Stimulated activated CD4-positive, alpha-beta T cell treated with anti-CD3 and anti-CD28 coated beads, TNF-alpha, amount 100 ng/mL, for 48 hours (primary cell): Measurements from ENCODE around the gene LPIN1.
A peak's percentile ranks its signal among the peaks of the same experiment; 100 is the strongest.

Experiments
- DNase-seq, 3 donors: peaks; one replicate each; pipeline ENCODE4 v3.0.0-alpha.2; 2020; ENCODE audit warnings: low read depth in 3 of 3

LPIN1 gene

GRCh38 chr2:11762031-11762430 is 15.6 kb downstream of the LPIN1 start:
- DNase-seq = no peak

GRCh38 chr2:11762799-11763461 is 16.5 kb downstream of the LPIN1 start:
- DNase-seq = no peak

- no peak for DNase-seq
Measured at GRCh38 chr2:11764359-11764758, 17.9 kb downstream of the LPIN1 start.

GRCh38 chr2:11764920-11765319 is 18.5 kb downstream of the LPIN1 start:
- DNase-seq = no peak

GRCh38 chr2:11765501-11765900 is 19.1 kb downstream of the LPIN1 start:
- no peak for DNase-seq

- no peak for DNase-seq
Measured at GRCh38 chr2:11766016-11766415, 19.6 kb downstream of the LPIN1 start.

GRCh38 chr2:11767779-11768178 is 21.3 kb downstream of the LPIN1 start:
- DNase-seq = no peak

GRCh38 chr2:11768946-11769345 is 22.5 kb downstream of the LPIN1 start:
- no peak for DNase-seq

- DNase-seq = no peak
Measured at GRCh38 chr2:11769516-11769915, 23.1 kb downstream of the LPIN1 start.

GRCh38 chr2:11770531-11771188 is 24.2 kb downstream of the LPIN1 start:
- DNase-seq = no peak

- no peak for DNase-seq
Measured at GRCh38 chr2:11771971-11772615, 25.7 kb downstream of the LPIN1 start.

- no peak for DNase-seq
Measured at GRCh38 chr2:11773111-11773510, 26.7 kb downstream of the LPIN1 start.

- no peak for DNase-seq
Measured at GRCh38 chr2:11773747-11774525, 27.5 kb downstream of the LPIN1 start.

- no peak for DNase-seq
Measured at GRCh38 chr2:11774600-11774999, 28.2 kb downstream of the LPIN1 start.

- no peak for DNase-seq
Measured at GRCh38 chr2:11775384-11775783, 29.0 kb downstream of the LPIN1 start.

- no peak for DNase-seq
Measured at GRCh38 chr2:11777066-11777782, 30.8 kb downstream of the LPIN1 start.

GRCh38 chr2:11777886-11778415 is 31.5 kb downstream of the LPIN1 start:
- DNase-seq = no peak

GRCh38 chr2:11778416-11778815 is 32.0 kb downstream of the LPIN1 start:
- no peak for DNase-seq

GRCh38 chr2:11778923-11779757 is 32.7 kb downstream of the LPIN1 start:
- peak; percentile 75 to 83 (median 80) for DNase-seq

- DNase-seq = no peak
Measured at GRCh38 chr2:11781602-11782001, 35.2 kb downstream of the LPIN1 start.

- DNase-seq = no peak
Measured at GRCh38 chr2:11784280-11784679, 37.8 kb downstream of the LPIN1 start.
